ENCODE data around the gene SLC25A33. TPM values are rescaled to one million over a fixed set of nuclear protein-coding genes. Genes with fewer than 3 reads are reported as not detected.

The SLC25A33 gene
- total RNA-seq, 1 experiment from 2014 or later: 9.4 TPM

DNA sequence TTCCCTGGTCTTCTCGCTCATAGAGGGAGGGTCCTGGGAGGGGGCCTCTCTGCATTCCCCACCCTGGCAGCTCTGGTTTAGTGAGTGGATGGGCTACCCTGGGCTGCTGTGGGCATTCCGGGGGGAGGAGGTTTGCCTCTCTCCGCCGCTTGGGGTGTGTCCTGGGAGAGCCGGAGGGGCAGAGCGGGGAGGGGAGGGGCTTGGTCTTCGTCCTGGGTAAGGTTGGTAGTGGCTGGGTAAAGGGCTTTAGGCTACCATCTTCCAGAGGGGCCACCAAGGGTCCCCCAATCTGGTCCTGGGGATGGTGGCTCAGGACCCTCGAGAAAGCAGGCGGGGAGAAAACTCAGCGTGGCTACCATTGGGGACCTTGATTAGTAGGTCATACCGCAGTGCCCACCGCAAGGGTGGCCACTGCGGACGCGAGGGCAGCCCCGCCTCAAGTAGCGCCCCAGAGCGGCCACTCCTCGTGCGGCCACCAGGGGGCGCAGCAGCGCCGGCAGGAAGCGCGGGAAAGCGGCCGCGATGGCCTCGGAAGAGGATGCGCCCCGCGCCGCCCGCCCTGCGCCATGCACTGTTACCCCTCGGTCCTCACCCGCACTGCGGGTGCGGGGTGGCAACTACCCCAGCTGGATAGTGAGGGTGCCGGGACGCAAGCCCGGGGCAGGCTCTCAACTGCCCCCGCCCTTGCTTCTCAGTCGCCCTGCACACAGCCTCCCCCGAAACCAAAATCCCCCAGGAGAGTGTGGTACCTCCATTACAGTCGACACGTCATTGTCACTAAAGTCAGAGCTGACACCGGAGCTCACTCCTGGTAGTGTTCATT is 44.1 kb upstream of the SLC25A33 start:
- Histone ChIP-seq H3K27ac (ENCODE audit: insufficient read length, low read depth, low read length) (no peak overlapping the region), H4K91ac (ENCODE audit: insufficient read length, low read depth, low read length) (no peak overlapping the region), H2BK5ac (ENCODE audit: insufficient read length, low read length) (no peak overlapping the region), H2BK120ac (ENCODE audit: low read depth, low read length, poor library complexity, severe bottlenecking) (no peak overlapping the region), H3K4me1 (ENCODE audit: insufficient read depth, low read length) (no peaks in the 10 kb centered on the region), H3T11ph (ENCODE audit: low read length) (no peak overlapping the region), H2BK20ac (ENCODE audit: low read depth, low read length, poor library complexity, severe bottlenecking) (no peak overlapping the region), H3K9ac (ENCODE audit: extremely low read depth, insufficient read length, low read length) (no peak overlapping the region), H4K20me1 (ENCODE audit: control insufficient read depth, insufficient read depth, insufficient read length) (no peaks in the 10 kb centered on the region), H3K27me3 (ENCODE audit: insufficient read depth, low read length) (peaks cover 5% of the 10 kb centered on the region; the same call in 1 of the 2 replicates), H2BK12ac (ENCODE audit: insufficient read length, low read depth, low read length) (no peak overlapping the region), H3K18ac (ENCODE audit: insufficient read length, low read depth, low read length) (no peak overlapping the region), H2AFZ (ENCODE audit: low read length) (no peak overlapping the region), H3K23me2 (ENCODE audit: insufficient read length, low read depth, low read length, poor library complexity, severe bottlenecking) (no peaks in the 10 kb centered on the region), H3K79me1 (ENCODE audit: insufficient read depth, low read depth, low read length, poor library complexity, severe bottlenecking) (no peaks in the 10 kb centered on the region), H3K23ac (ENCODE audit: insufficient read length, low read depth, low read length) (no peak overlapping the region), H2BK15ac (ENCODE audit: low read depth, low read length) (no peak overlapping the region), H3K4ac (ENCODE audit: low read depth, low read length) (no peak overlapping the region), H3K56ac (ENCODE audit: insufficient read length, low read depth, low read length) (no peak overlapping the region), H3K9me3 (ENCODE audit: control insufficient read depth, low read depth, low read length) (no peaks in the 10 kb centered on the region), H3K14ac (ENCODE audit: insufficient read depth, low read length) (peak overlapping the region; percentile 88; the same call in 1 of the 2 replicates), H3K4me2 (ENCODE audit: insufficient read depth, insufficient read length, low read length) (peak overlapping the region; percentile 42), H4K5ac (ENCODE audit: insufficient read length, low read depth, low read length) (no peak overlapping the region), H4K8ac (replicated peaks; ENCODE audit: insufficient read length, low read depth, low read length) (no peak overlapping the region), H2AK5ac (ENCODE audit: insufficient read length, low read length) (no peak overlapping the region), H3K79me2 (ENCODE audit: insufficient read depth, low read length) (no peaks in the 10 kb centered on the region)
- Mint-ChIP-seq H3K4me1 (no peaks in the 10 kb centered on the region), H3K9me3 (no peaks in the 10 kb centered on the region; a peak in 2 of 5 replicates), H3K4me3 (peak overlapping the region; percentile 53 to 71), H3K36me3 (ENCODE audit: insufficient read depth in 1 of 3, low read depth in 3 of 3) (no peaks in the 10 kb centered on the region), H3K27ac (no peak overlapping the region; a peak in 1 of 7 replicates), H3K27me3 (ENCODE audit: low read depth) (peaks cover 58% of the 10 kb centered on the region)
- TF ChIP-seq CTCF (conservative IDR thresholded peaks at IDR 0.05): peak; percentile 98
- WGBS (ENCODE audit: extremely low coverage, insufficient read length, low lambda C conversion rate): no CpG with 5 or more reads among the region's 48 CpGs
- DNase-seq: peak; percentile 79

Measured in H9 (cell line).